ENCODE results near the gene DHRSX. TPM values are rescaled to one million over a fixed set of nuclear protein-coding genes. Genes with fewer than 3 reads are reported as not detected.
"Not testable (repeated sequence)": the region's sequence is repeated elsewhere in the genome, so short reads cannot be mapped to it uniquely, and the experiment has no call there.

The DHRSX gene
- total RNA-seq, 1 donor from 2014 or later = 31.8 TPM

DNA sequence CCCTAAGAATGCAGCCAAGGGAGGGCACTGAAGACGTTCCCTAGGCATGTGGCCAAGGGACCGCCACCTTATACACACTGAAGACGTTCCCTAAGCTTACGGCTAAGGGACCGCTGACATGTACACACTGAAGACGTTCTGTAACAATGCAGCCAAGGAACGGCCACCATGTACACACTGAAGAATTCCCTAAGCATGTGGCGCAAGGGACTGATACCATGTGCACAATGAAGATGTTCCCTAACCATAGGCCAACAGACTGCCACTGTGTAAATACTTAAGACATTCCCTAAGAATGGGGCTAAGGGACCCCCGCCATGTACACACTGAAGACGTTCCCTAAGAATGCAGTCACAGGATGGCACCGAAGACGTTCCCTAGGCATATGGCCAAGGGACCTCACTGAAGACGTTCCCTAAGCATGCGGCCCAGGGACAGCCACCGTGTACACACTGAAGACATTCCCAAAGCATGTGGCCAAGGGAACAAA is 36.1 kb downstream of the DHRSX start:
- Histone ChIP-seq H3K4me3 (no peak overlapping the region), H3K79me2 (ENCODE audit: low read depth) (peaks cover 86% of the 10 kb centered on the region), H3K36me3 (no peaks in the 10 kb centered on the region), H3K4me1 (peaks cover 20% of the 10 kb centered on the region), H3K4me2 (no peak overlapping the region), H2AFZ (replicated peaks) (no peak overlapping the region), H3F3A (ENCODE audit: low read depth) (no peaks in the 10 kb centered on the region), H3K9me3 (ENCODE audit: low read depth) (no peaks in the 10 kb centered on the region), H3K9ac (no peak overlapping the region), H3K27me3 (no peaks in the 10 kb centered on the region), H3K27ac (no peak overlapping the region), H4K20me1 (ENCODE audit: low read depth) (peaks cover 7% of the 10 kb centered on the region)
- Mint-ChIP-seq H3K27ac (no peak overlapping the region), H3K4me1 (peaks cover 29% of the 10 kb centered on the region), H3K36me3 (peaks cover 22% of the 10 kb centered on the region), H3K9me3 (peaks cover 24% of the 10 kb centered on the region), H3K4me3 (no peak overlapping the region), H3K27me3 (ENCODE audit: insufficient read depth, low read depth) (peaks cover 4% of the 10 kb centered on the region)
- TF ChIP-seq EZH2 (IDR thresholded peaks at IDR 0.05) (no peak), EZH2phosphoT487 (IDR thresholded peaks at IDR 0.05) (no peak)
- TF ChIP-seq, protein P1, sequence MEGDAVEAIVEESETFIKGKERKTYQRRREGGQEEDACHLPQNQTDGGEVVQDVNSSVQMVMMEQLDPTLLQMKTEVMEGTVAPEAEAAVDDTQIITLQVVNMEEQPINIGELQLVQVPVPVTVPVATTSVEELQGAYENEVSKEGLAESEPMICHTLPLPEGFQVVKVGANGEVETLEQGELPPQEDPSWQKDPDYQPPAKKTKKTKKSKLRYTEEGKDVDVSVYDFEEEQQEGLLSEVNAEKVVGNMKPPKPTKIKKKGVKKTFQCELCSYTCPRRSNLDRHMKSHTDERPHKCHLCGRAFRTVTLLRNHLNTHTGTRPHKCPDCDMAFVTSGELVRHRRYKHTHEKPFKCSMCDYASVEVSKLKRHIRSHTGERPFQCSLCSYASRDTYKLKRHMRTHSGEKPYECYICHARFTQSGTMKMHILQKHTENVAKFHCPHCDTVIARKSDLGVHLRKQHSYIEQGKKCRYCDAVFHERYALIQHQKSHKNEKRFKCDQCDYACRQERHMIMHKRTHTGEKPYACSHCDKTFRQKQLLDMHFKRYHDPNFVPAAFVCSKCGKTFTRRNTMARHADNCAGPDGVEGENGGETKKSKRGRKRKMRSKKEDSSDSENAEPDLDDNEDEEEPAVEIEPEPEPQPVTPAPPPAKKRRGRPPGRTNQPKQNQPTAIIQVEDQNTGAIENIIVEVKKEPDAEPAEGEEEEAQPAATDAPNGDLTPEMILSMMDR (IDR thresholded peaks at IDR 0.05) = no peak
- DNase-seq (ENCODE audit: low spot score) = peak; percentile 30

DNA sequence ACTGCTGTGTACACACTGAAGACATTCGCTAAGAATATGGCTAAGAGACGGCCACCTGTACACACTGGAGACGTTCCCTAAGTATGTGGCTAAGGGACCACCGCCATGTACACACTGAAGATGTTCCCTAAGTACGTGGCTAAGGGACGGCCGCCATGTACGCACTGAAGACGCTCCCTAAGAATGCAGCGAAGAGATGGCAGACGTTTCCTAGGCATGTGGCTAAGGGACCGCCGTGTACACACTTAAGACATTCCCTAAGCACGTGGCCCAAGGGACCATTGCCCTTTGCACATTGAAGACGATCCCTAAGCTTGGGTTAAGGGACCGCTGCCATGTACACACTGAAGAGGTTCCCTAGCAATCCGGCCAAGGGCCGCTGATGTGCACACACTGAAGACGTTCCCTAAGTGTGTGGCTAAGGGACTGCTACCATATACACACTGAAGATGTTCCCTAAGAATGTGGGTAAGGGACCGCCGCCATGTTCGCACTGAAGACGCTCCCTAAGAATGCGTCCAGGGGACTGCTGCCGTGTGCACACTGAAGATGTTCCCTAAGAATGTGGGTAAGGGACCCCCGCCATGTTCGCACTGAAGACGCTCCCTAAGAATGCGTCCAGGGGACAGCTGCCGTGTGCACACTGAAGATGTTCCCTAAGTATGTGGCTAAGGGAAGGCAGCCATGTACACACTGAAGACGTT is 36.7 kb downstream of the DHRSX start:
- H3K36me3 ChIP-seq = no peaks in the 10 kb centered on the region
- Mint-ChIP-seq H3K9me3 (peaks cover 23% of the 10 kb centered on the region), H3K4me1 (peaks cover 29% of the 10 kb centered on the region), H3K4me3 (no peak overlapping the region), H3K27me3 (ENCODE audit: insufficient read depth, low read depth) (peaks cover 4% of the 10 kb centered on the region), H3K36me3 (peaks cover 21% of the 10 kb centered on the region), H3K27ac (no peak overlapping the region)
- H2AFZ ChIP-seq (replicated peaks) = no peak overlapping the region
- peaks cover 20% of the 10 kb centered on the region for H3K4me1 ChIP-seq
- H3K79me2 ChIP-seq (ENCODE audit: low read depth) = peaks cover 86% of the 10 kb centered on the region
- peaks cover 7% of the 10 kb centered on the region for H4K20me1 ChIP-seq (ENCODE audit: low read depth)
- no peaks in the 10 kb centered on the region for H3K9me3 ChIP-seq (ENCODE audit: low read depth)
- TF ChIP-seq, protein P1 (IDR thresholded peaks at IDR 0.05) = no peak
- no peak for TF ChIP-seq EZH2phosphoT487 (IDR thresholded peaks at IDR 0.05)
- no peak overlapping the region for H3K9ac ChIP-seq
- no peak overlapping the region for H3K27ac ChIP-seq
- DNase-seq (ENCODE audit: low spot score) = peak; percentile 49
- H3K27me3 ChIP-seq = no peaks in the 10 kb centered on the region
- no peaks in the 10 kb centered on the region for H3F3A ChIP-seq (ENCODE audit: low read depth)
- no peak overlapping the region for H3K4me3 ChIP-seq
- H3K4me2 ChIP-seq = no peak overlapping the region

DNA sequence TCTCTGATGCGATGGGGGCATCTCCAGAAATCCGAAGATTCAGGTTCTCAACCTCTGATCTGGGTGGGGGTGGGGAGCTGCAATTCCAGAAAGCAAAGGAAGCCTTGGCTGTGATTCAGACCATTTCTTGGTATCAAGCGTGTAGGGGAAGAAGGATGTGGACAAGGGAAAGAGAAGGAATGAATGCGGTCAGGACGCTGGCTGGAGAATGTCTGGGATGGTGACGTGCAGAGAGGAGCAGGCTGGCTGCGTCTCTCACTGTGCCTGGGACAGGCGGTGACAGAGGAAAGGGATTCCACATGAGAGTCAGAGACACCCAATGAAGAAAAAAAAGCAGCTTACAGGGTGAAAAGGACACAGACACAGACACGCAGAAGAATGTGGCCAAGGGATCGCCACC is 37.3 kb downstream of the DHRSX start:
- H3K79me2 ChIP-seq (ENCODE audit: low read depth) = peaks cover 86% of the 10 kb centered on the region
- peak overlapping the region; percentile 81 for H3K27ac Mint-ChIP-seq
- not testable (repeated sequence) for H4K20me1 ChIP-seq (ENCODE audit: low read depth)

DNA sequence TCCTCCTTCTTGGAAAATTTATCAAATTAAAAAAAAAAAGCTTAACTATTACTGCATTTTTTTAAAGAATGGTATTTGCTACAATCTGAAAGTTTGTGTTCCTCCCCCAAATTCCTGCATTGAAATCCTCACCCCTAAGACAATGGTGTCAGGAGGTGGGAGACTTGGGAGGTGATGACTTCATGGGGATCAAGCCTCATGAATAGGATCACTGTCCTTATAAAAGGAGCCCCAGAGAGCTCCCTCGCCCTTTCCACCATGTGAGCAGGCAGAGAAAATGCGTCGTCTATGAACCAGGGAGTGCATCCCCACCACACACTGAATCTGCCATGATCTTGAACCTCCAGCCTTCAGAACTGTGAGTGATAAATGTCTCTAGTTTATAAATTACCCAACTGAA is 38.0 kb downstream of the DHRSX start:
- Mint-ChIP-seq H3K9me3 (peaks cover 18% of the 10 kb centered on the region), H3K27me3 (ENCODE audit: insufficient read depth, low read depth) (peaks cover 8% of the 10 kb centered on the region), H3K36me3 (peaks cover 17% of the 10 kb centered on the region), H3K4me1 (peaks cover 29% of the 10 kb centered on the region), H3K4me3 (no peak overlapping the region), H3K27ac (no peak overlapping the region)
- no peaks in the 10 kb centered on the region for H3F3A ChIP-seq (ENCODE audit: low read depth)
- no peak overlapping the region for H2AFZ ChIP-seq (replicated peaks)
- no peak overlapping the region for H3K4me3 ChIP-seq
- H3K4me2 ChIP-seq = peak overlapping the region; percentile 31
- peak; percentile 66 for DNase-seq (ENCODE audit: low spot score)
- H4K20me1 ChIP-seq (ENCODE audit: low read depth) = peaks cover 7% of the 10 kb centered on the region
- H3K79me2 ChIP-seq (ENCODE audit: low read depth) = peaks cover 87% of the 10 kb centered on the region
- H3K27me3 ChIP-seq = no peaks in the 10 kb centered on the region
- H3K9ac ChIP-seq = no peak overlapping the region
- H3K4me1 ChIP-seq = peaks cover 20% of the 10 kb centered on the region
- H3K27ac ChIP-seq = no peak overlapping the region
- H3K36me3 ChIP-seq = no peaks in the 10 kb centered on the region
- no peaks in the 10 kb centered on the region for H3K9me3 ChIP-seq (ENCODE audit: low read depth)
- TF ChIP-seq, protein P1 (IDR thresholded peaks at IDR 0.05) = no peak
- TF ChIP-seq EZH2 (IDR thresholded peaks at IDR 0.05) = no peak

More for the DNA sequence above, 37.3 kb downstream of the DHRSX start:
- peak overlapping the region; percentile 31 for H3K4me2 ChIP-seq
- H3K27me3 Mint-ChIP-seq (ENCODE audit: insufficient read depth, low read depth); H3K27ac ChIP-seq; DNase-seq (ENCODE audit: low spot score); H3K9me3 ChIP-seq (ENCODE audit: low read depth); H3K4me3 Mint-ChIP-seq; H3K4me3 ChIP-seq; H2AFZ ChIP-seq (replicated peaks); H3K27me3 ChIP-seq; H3K36me3 ChIP-seq; H3F3A ChIP-seq (ENCODE audit: low read depth); H3K9ac ChIP-seq: not testable (repeated sequence)
- H3K36me3 Mint-ChIP-seq = peaks cover 18% of the 10 kb centered on the region
- peaks cover 29% of the 10 kb centered on the region for H3K4me1 Mint-ChIP-seq
- H3K4me1 ChIP-seq = peaks cover 20% of the 10 kb centered on the region
- H3K9me3 Mint-ChIP-seq = peaks cover 20% of the 10 kb centered on the region

Measured in neural progenitor cell (in vitro differentiated cells).